Body of pancreas (tissue), 4 donors: ENCODE data around the gene ADGRA1.

Experiments used
- CTCF ChIP-seq, 7 experiments: fragments of 450-650 bp in 4 of 7; fragments of 200-600 bp in 3 of 7; sonication (generic) in 3 of 7; IDR thresholded peaks; one replicate each; pipeline ENCODE4 v1.5.1; 2016 to 2019; ENCODE audit warnings: antibody characterized with exemption in 7 of 7
- POLR2A ChIP-seq, 3 donors: fragments of 450-650 bp; IDR thresholded peaks; one replicate each; pipeline ENCODE4 v1.6.1; 2016; ENCODE audit warnings: antibody characterized with exemption in 3 of 3, mild to moderate bottlenecking in 2 of 3

GRCh38 chr10:133091316-133091715, 3.6 kb downstream of the ADGRA1 start:
- no peak for TF ChIP-seq POLR2A (IDR thresholded peaks at IDR 0.05)
- no peak for TF ChIP-seq CTCF (IDR thresholded peaks at IDR 0.05)
